HG02642 (cell line): ENCODE measurements around the gene MINDY4.

ENCODE experiments used
- ATAC-seq: cut with Tn5 transposase; IDR thresholded peaks from one replicate; pipeline ENCODE4 v1.9.1; 2021; ENCODE audit warnings: mild to moderate bottlenecking; ENCODE audit not compliant: unreplicated experiment, poor library complexity

Gene MINDY4

GRCh38 chr7:30771174-30771879, at the start of gene MINDY4:
TSS of gene MINDY4 (plus strand) at chr7:30771417. CDS start at chr7:30771494, 77 bp downstream.
- ATAC-seq = peak; percentile 93

- ATAC-seq = no peak
Observed at GRCh38 chr7:30722187-30722586, 49.0 kb upstream of the MINDY4 start.

- ATAC-seq = no peak
Observed at GRCh38 chr7:30722671-30723070, 48.5 kb upstream of the MINDY4 start.

GRCh38 chr7:30723776-30724175, 47.4 kb upstream of the MINDY4 start:
- no peak for ATAC-seq

GRCh38 chr7:30726296-30727006, 44.8 kb upstream of the MINDY4 start:
- ATAC-seq = no peak

GRCh38 chr7:30727061-30727945, 43.9 kb upstream of the MINDY4 start:
- ATAC-seq = no peak

GRCh38 chr7:30728591-30729100, 42.6 kb upstream of the MINDY4 start:
- ATAC-seq = no peak

- ATAC-seq = no peak
Observed at GRCh38 chr7:30729642-30730041, 41.6 kb upstream of the MINDY4 start.

- no peak for ATAC-seq
Observed at GRCh38 chr7:30730097-30730496, 41.1 kb upstream of the MINDY4 start.

GRCh38 chr7:30730996-30731395, 40.2 kb upstream of the MINDY4 start:
- ATAC-seq = no peak

GRCh38 chr7:30731581-30731980, 39.6 kb upstream of the MINDY4 start:
- no peak for ATAC-seq

- ATAC-seq = no peak
Observed at GRCh38 chr7:30732606-30733005, 38.6 kb upstream of the MINDY4 start.

GRCh38 chr7:30733216-30733615, 38.0 kb upstream of the MINDY4 start:
- ATAC-seq = no peak

GRCh38 chr7:30733691-30734090, 37.5 kb upstream of the MINDY4 start:
- no peak for ATAC-seq

GRCh38 chr7:30734497-30734896, 36.7 kb upstream of the MINDY4 start:
- ATAC-seq = no peak

GRCh38 chr7:30735631-30736030, 35.6 kb upstream of the MINDY4 start:
- ATAC-seq = no peak

- ATAC-seq = no peak
Observed at GRCh38 chr7:30736291-30736690, 34.9 kb upstream of the MINDY4 start.

GRCh38 chr7:30738026-30738915, 32.9 kb upstream of the MINDY4 start:
- no peak for ATAC-seq

- no peak for ATAC-seq
Observed at GRCh38 chr7:30739691-30740090, 31.5 kb upstream of the MINDY4 start.
